GM21526 (cell line): Measurements from ENCODE around the gene PHOX2A.

Experiments
- ATAC-seq: cut with Tn5 transposase; IDR thresholded peaks from one replicate; pipeline ENCODE4 v1.9.1; 2021; ENCODE audit warnings: moderate library complexity; ENCODE audit not compliant: unreplicated experiment, low FRiP score

The PHOX2A gene

DNA sequence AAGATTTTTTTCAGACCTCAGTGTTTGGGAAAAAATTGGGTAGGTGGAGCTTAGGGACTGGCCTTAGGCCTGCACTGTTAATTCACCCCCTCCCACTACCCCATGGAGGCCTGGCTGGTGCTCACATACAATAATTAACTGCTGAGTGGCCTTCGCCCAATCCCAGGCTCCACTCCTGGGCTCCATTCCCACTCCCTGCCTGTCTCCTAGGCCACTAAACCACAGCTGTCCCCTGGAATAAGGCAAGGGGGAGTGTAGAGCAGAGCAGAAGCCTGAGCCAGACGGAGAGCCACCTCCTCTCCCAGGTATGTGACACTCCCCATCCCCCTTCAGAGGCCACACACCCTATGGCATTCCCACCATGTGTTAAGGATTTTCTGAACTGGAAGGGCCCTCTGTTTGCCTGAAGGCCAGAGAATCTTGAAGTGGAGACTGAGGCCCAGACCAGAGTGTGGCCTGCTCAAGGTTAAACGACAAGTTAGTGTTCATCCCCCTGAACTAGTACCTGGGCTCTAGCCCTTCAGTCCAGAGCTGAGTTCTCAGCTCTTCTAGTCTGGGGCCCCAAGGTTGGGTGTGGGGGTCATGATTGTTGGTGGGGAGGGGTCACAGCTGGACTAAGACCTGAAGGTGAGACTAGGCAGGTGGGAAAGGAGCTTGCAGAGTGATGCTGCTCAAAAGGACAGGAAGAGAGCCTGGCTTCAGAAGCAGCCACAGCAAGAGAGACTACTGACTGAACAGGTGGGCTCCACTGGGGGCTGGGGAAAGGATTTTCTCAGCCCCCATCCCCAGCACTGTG lies 54.3 kb downstream of the PHOX2A start:
- ATAC-seq: no peak
